ENCODE results near the gene HIRIP3. TPM values are rescaled to one million over a fixed set of nuclear protein-coding genes. Genes with fewer than 3 reads are reported as not detected.

Gene HIRIP3
- polyA plus RNA-seq, 2 of the 4 experiments (the other 2 are of a cell fraction), result 11.5 to 16.7 TPM

DNA sequence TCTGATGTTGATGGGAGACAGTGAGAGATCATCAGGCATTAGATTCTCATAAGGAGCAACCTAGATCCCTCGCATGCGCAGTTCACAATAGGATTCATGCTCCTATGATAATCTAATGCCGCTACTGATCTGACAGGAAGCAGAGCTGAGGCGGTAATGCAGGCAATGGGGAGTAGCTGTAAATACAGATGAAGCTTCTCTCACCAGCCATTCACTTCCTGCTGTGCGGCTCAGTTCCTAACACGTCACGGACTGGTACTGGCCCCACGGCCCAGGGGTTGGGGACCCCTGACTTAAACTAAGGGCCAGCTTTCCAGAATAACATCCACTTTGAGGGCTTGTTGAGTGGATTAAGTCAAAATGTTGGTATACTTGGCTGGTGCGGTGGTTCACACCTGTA, 36.1 kb downstream of the HIRIP3 start:
- ATAC-seq (no peak), FAIRE-seq (no peak), DNase-seq (ENCODE audit: low read depth in 1 of 2, low spot score in 1 of 2) (no peak)
- Histone ChIP-seq H3K4me2 (no peak overlapping the region), H3K4me1 (peaks cover 12% of the 10 kb centered on the region; the same call in 1 of the 3 replicates), H3K9me3 (no peaks in the 10 kb centered on the region), H3K4me3 (no peak overlapping the region), H3K27ac (no peak overlapping the region)
- CTCF ChIA-PET, result no interaction called here
- POLR2A ChIA-PET, result no interaction called here
- 86% methylated on average over 9 of the region's 9 CpGs for WGBS (ENCODE audit: missing lambda C conversion rate)
- TF ChIP-seq KDM1A (IDR thresholded peaks at IDR 0.05; ENCODE audit: low read depth), result no peak
- no peak for TF ChIP-seq HDAC2 (IDR thresholded peaks at IDR 0.05)
- TF ChIP-seq, protein P1, sequence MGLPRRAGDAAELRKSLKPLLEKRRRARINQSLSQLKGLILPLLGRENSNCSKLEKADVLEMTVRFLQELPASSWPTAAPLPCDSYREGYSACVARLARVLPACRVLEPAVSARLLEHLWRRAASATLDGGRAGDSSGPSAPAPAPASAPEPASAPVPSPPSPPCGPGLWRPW (IDR thresholded peaks at IDR 0.05), result no peak
- no peak for TF ChIP-seq NFE2L2 (conservative IDR thresholded peaks at IDR 0.05; ENCODE audit: low read length)
- no peak for TF ChIP-seq EHF (CRISPR knock-in tag; IDR thresholded peaks at IDR 0.05)
- TF ChIP-seq, protein P2, sequence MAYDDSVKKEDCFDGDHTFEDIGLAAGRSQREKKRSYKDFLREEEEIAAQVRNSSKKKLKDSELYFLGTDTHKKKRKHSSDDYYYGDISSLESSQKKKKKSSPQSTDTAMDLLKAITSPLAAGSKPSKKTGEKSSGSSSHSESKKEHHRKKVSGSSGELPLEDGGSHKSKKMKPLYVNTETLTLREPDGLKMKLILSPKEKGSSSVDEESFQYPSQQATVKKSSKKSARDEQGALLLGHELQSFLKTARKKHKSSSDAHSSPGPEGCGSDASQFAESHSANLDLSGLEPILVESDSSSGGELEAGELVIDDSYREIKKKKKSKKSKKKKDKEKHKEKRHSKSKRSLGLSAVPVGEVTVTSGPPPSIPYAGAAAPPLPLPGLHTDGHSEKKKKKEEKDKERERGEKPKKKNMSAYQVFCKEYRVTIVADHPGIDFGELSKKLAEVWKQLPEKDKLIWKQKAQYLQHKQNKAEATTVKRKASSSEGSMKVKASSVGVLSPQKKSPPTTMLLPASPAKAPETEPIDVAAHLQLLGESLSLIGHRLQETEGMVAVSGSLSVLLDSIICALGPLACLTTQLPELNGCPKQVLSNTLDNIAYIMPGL (CRISPR knock-in tag; IDR thresholded peaks at IDR 0.05; ENCODE audit: borderline replicate concordance), result no peak
- TF ChIP-seq, protein P3, sequence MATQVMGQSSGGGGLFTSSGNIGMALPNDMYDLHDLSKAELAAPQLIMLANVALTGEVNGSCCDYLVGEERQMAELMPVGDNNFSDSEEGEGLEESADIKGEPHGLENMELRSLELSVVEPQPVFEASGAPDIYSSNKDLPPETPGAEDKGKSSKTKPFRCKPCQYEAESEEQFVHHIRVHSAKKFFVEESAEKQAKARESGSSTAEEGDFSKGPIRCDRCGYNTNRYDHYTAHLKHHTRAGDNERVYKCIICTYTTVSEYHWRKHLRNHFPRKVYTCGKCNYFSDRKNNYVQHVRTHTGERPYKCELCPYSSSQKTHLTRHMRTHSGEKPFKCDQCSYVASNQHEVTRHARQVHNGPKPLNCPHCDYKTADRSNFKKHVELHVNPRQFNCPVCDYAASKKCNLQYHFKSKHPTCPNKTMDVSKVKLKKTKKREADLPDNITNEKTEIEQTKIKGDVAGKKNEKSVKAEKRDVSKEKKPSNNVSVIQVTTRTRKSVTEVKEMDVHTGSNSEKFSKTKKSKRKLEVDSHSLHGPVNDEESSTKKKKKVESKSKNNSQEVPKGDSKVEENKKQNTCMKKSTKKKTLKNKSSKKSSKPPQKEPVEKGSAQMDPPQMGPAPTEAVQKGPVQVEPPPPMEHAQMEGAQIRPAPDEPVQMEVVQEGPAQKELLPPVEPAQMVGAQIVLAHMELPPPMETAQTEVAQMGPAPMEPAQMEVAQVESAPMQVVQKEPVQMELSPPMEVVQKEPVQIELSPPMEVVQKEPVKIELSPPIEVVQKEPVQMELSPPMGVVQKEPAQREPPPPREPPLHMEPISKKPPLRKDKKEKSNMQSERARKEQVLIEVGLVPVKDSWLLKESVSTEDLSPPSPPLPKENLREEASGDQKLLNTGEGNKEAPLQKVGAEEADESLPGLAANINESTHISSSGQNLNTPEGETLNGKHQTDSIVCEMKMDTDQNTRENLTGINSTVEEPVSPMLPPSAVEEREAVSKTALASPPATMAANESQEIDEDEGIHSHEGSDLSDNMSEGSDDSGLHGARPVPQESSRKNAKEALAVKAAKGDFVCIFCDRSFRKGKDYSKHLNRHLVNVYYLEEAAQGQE (IDR thresholded peaks at IDR 0.05), result no peak
- TF ChIP-seq HOXB13 (CRISPR knock-in tag; IDR thresholded peaks at IDR 0.05; ENCODE audit: low read depth), result no peak
- TF ChIP-seq FOSB (CRISPR knock-in tag; IDR thresholded peaks at IDR 0.05), result no peak

DNA sequence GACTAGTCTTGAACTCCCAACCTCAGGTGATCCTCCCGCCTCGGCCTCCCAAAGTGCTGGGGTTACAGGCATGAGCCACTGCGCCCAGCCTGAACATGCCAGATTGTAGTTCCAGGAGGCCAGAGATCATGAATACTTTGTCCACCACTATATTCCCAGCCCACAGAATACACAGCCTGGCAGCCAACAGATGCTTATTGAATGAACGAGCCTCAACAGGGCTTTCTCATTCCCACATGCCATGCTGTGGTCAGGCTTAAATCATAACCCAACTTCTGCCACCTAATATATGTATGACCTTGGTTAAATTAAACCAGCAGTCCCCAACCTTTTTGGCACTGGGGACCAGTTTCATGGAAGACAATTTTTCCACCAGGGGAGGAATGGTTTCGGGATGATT, 36.7 kb downstream of the HIRIP3 start:
- POLR2A ChIA-PET, result interaction anchor here (1.7 kb wide), 1 partner anchor 14 kb away, joined by 8 read pairs; no protein-coding TSS in a partner anchor
- no peak for ATAC-seq
- peaks cover 12% of the 10 kb centered on the region; the same call in 1 of the 3 replicates for H3K4me1 ChIP-seq

More for the DNA sequence above, 36.7 kb downstream of the HIRIP3 start:
- TF ChIP-seq HOXA7 (CRISPR knock-in tag; IDR thresholded peaks at IDR 0.05) (no peak), CBX2 (IDR thresholded peaks at IDR 0.05; ENCODE audit: borderline replicate concordance, low read depth) (no peak), CEBPB (IDR thresholded peaks at IDR 0.05) (no peak), CBX8 (IDR thresholded peaks at IDR 0.05) (no peak), TP53 (CRISPR knock-in tag; IDR thresholded peaks at IDR 0.05) (no peak), GATA3 (IDR thresholded peaks at IDR 0.05; ENCODE audit: borderline replicate concordance) (no peak), EP300 (IDR thresholded peaks at IDR 0.05) (no peak), ZNF302 (CRISPR knock-in tag; IDR thresholded peaks at IDR 0.05) (no peak), ZFP36 (IDR thresholded peaks at IDR 0.05; ENCODE audit: borderline replicate concordance, partially characterized antibody) (no peak), HEYL (CRISPR knock-in tag; IDR thresholded peaks at IDR 0.05) (no peak), JUN (IDR thresholded peaks at IDR 0.05) (no peak), CHD4 (IDR thresholded peaks at IDR 0.05; ENCODE audit: borderline replicate concordance) (no peak), SMC3 (IDR thresholded peaks at IDR 0.05) (no peak), HDAC2 (IDR thresholded peaks at IDR 0.05) (no peak)
- TF ChIP-seq, protein P4, sequence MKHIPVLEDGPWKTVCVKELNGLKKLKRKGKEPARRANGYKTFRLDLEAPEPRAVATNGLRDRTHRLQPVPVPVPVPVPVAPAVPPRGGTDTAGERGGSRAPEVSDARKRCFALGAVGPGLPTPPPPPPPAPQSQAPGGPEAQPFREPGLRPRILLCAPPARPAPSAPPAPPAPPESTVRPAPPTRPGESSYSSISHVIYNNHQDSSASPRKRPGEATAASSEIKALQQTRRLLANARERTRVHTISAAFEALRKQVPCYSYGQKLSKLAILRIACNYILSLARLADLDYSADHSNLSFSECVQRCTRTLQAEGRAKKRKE (CRISPR knock-in tag; IDR thresholded peaks at IDR 0.05; ENCODE audit: low read depth), result no peak
- TF ChIP-seq, protein P5, sequence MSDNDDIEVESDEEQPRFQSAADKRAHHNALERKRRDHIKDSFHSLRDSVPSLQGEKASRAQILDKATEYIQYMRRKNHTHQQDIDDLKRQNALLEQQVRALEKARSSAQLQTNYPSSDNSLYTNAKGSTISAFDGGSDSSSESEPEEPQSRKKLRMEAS (IDR thresholded peaks at IDR 0.05), result no peak
- H3K4me2 ChIP-seq, result no peak overlapping the region
- no peak for FAIRE-seq
- CTCF ChIA-PET, result interaction anchor here (0.6 to 1.6 kb wide), 2 partner anchors 15 to 73 kb away, joined by 3 to 7 read pairs; no protein-coding TSS in a partner anchor
- H3K27ac ChIP-seq, result no peak overlapping the region
- H3K4me3 ChIP-seq, result no peak overlapping the region
- no peak for DNase-seq (ENCODE audit: low read depth in 1 of 2, low spot score in 1 of 2)
- no peaks in the 10 kb centered on the region for H3K9me3 ChIP-seq
- 91% methylated on average over 5 of the region's 5 CpGs for WGBS (ENCODE audit: missing lambda C conversion rate)
